Nephron (organoid): ENCODE data around the gene PHF11.
"Not testable (repeated sequence)": the region's sequence is repeated elsewhere in the genome, so short reads cannot be mapped to it uniquely, and the experiment has no call there.

Experiments used
- H3K27ac Mint-ChIP-seq, 3 experiments: 2 replicates each; pipeline ENCODE4 v1.8.0; 2020; ENCODE audit warnings: mixed read lengths in 3 of 3, mild to moderate bottlenecking in 2 of 3, moderate library complexity in 1 of 3
- H3K27me3 Mint-ChIP-seq: 2 replicates; pipeline ENCODE4 v1.8.0; 2021; ENCODE audit warnings: low read depth, mild to moderate bottlenecking, moderate library complexity, mixed read lengths
- H3K36me3 Mint-ChIP-seq: 2 replicates; pipeline ENCODE4 v1.8.0; 2020; ENCODE audit warnings: low read depth, mixed read lengths
- H3K4me1 Mint-ChIP-seq: 2 replicates; pipeline ENCODE4 v1.8.0; 2020; ENCODE audit warnings: mixed read lengths
- H3K4me3 Mint-ChIP-seq, 3 experiments: 2 replicates each; pipeline ENCODE4 v1.8.0; 2020; ENCODE audit warnings: mild to moderate bottlenecking in 3 of 3, mixed read lengths in 3 of 3, moderate library complexity in 2 of 3
- H3K9me3 Mint-ChIP-seq: 2 replicates; pipeline ENCODE4 v1.8.0; 2020; ENCODE audit warnings: mixed read lengths
- TF ChIP-seq, protein P1 (sequence below), 3 experiments: fragments of 200-600 bp; sonication (generic); IDR thresholded peaks; one replicate each; pipeline ENCODE4 v1.5.0; 2021; ENCODE audit warnings: antibody characterized with exemption in 3 of 3; ENCODE audit not compliant: unreplicated experiment in 3 of 3

The PHF11 gene

GRCh38 chr13:49481788-49482187, 14.0 kb upstream of the PHF11 start:
- H3K27me3 Mint-ChIP-seq: no peaks in the 10 kb centered on the region
- TF ChIP-seq, protein P1, sequence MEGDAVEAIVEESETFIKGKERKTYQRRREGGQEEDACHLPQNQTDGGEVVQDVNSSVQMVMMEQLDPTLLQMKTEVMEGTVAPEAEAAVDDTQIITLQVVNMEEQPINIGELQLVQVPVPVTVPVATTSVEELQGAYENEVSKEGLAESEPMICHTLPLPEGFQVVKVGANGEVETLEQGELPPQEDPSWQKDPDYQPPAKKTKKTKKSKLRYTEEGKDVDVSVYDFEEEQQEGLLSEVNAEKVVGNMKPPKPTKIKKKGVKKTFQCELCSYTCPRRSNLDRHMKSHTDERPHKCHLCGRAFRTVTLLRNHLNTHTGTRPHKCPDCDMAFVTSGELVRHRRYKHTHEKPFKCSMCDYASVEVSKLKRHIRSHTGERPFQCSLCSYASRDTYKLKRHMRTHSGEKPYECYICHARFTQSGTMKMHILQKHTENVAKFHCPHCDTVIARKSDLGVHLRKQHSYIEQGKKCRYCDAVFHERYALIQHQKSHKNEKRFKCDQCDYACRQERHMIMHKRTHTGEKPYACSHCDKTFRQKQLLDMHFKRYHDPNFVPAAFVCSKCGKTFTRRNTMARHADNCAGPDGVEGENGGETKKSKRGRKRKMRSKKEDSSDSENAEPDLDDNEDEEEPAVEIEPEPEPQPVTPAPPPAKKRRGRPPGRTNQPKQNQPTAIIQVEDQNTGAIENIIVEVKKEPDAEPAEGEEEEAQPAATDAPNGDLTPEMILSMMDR (IDR thresholded peaks at IDR 0.05; ENCODE audit: unreplicated experiment in 3 of 3): no peak
- H3K27ac Mint-ChIP-seq: no peak overlapping the region
- no peaks in the 10 kb centered on the region for H3K9me3 Mint-ChIP-seq
- H3K4me1 Mint-ChIP-seq: no peaks in the 10 kb centered on the region
- no peak overlapping the region for H3K4me3 Mint-ChIP-seq
- peaks cover 29% of the 10 kb centered on the region for H3K36me3 Mint-ChIP-seq

- no peak overlapping the region for H3K4me3 Mint-ChIP-seq
- H3K27me3 Mint-ChIP-seq: no peaks in the 10 kb centered on the region
- H3K27ac Mint-ChIP-seq: no peak overlapping the region
- H3K36me3 Mint-ChIP-seq: peaks cover 33% of the 10 kb centered on the region
- H3K9me3 Mint-ChIP-seq: no peaks in the 10 kb centered on the region
- TF ChIP-seq, protein P1 (IDR thresholded peaks at IDR 0.05; ENCODE audit: unreplicated experiment in 3 of 3): no peak
- H3K4me1 Mint-ChIP-seq: no peaks in the 10 kb centered on the region
These were observed 7.2 kb upstream of the PHF11 start for GRCh38 chr13:49488563-49488962.

- Mint-ChIP-seq H3K4me3 (peak overlapping the region; percentile 63 to 94 (median 69)), H3K27ac (no peak overlapping the region), H3K4me1 (no peaks in the 10 kb centered on the region), H3K9me3 (no peaks in the 10 kb centered on the region), H3K27me3 (no peaks in the 10 kb centered on the region), H3K36me3 (peaks cover 13% of the 10 kb centered on the region)
- TF ChIP-seq, protein P1 (IDR thresholded peaks at IDR 0.05; ENCODE audit: unreplicated experiment in 3 of 3): no peak
These were observed 1.1 kb upstream of the PHF11 start for GRCh38 chr13:49494645-49495044.

DNA sequence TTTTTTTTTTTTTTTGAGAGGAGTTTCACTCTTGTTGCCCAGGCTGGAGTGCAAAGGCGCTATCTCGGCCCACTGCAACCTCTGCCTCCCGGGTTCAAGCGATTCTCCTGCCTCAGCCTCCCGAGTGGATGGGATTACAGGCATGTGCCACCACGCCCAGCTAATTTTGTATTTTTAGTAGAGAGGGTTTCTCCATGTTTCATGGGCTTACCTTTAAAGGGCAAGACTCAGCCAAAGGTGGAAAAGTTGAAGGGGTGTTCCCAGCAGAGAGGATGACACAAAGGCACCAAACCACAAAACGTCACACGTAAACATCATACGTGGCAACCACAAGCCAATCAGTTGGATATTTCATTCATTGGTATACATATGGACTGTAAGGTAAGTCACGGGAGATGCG, 1.1 kb downstream of the PHF11 start:
- not testable (repeated sequence) for H3K4me1 Mint-ChIP-seq, H3K9me3 Mint-ChIP-seq, H3K27me3 Mint-ChIP-seq, H3K36me3 Mint-ChIP-seq
- Mint-ChIP-seq H3K27ac (peak overlapping the region; percentile 76 to 97 (median 91)), H3K4me3 (peak overlapping the region; percentile 80 to 88 (median 84))

DNA sequence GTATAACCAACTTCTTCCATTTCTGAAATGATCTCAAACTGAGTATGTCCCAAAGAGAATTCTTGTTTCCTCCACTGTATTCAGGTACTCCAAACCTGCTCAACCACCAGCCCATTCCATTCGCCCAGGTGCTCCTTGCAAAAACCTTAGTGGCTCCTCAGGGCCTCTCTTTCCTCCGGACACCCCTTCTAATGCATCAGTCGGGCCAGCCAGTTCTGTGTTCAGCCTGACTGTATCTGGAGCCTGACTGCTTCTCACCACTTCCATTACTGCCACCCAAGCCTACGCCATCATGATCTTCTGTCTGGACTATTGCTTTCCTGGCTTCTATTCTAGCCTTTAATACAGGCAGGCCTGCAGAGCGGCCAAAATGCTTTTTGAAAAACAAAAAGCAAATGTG, 1.5 kb downstream of the PHF11 start:
- H3K36me3 Mint-ChIP-seq: peaks cover 6% of the 10 kb centered on the region
- peak overlapping the region; percentile 33 to 91 (median 76) for H3K27ac Mint-ChIP-seq
- no peaks in the 10 kb centered on the region for H3K27me3 Mint-ChIP-seq
- H3K4me3 Mint-ChIP-seq: peak overlapping the region; percentile 80 to 88 (median 84)
- no peaks in the 10 kb centered on the region for H3K4me1 Mint-ChIP-seq
- H3K9me3 Mint-ChIP-seq: no peaks in the 10 kb centered on the region
- TF ChIP-seq, protein P1 (IDR thresholded peaks at IDR 0.05; ENCODE audit: unreplicated experiment in 3 of 3): no peak

- Mint-ChIP-seq H3K27me3 (no peaks in the 10 kb centered on the region), H3K9me3 (no peaks in the 10 kb centered on the region), H3K27ac (peak overlapping the region in 1 of 3 experiments; percentile 76), H3K4me3 (no peak overlapping the region), H3K36me3 (peaks cover 2% of the 10 kb centered on the region), H3K4me1 (no peaks in the 10 kb centered on the region)
- TF ChIP-seq, protein P1 (IDR thresholded peaks at IDR 0.05; ENCODE audit: unreplicated experiment in 3 of 3): no peak
These were observed 2.5 kb downstream of the PHF11 start for GRCh38 chr13:49498206-49498605.
